Islet of Langerhans (tissue), 1 donor: ENCODE measurements around the gene FOXJ2.
"Not testable (repeated sequence)": the region's sequence is repeated elsewhere in the genome, so short reads cannot be mapped to it uniquely, and the experiment has no call there.

Experiments used
- FAIRE-seq: peaks from one replicate; lab custom pipeline; 2011; peaks lifted over from hg19 to GRCh38; lab: Jason Lieb, UNC

FOXJ2 gene

DNA sequence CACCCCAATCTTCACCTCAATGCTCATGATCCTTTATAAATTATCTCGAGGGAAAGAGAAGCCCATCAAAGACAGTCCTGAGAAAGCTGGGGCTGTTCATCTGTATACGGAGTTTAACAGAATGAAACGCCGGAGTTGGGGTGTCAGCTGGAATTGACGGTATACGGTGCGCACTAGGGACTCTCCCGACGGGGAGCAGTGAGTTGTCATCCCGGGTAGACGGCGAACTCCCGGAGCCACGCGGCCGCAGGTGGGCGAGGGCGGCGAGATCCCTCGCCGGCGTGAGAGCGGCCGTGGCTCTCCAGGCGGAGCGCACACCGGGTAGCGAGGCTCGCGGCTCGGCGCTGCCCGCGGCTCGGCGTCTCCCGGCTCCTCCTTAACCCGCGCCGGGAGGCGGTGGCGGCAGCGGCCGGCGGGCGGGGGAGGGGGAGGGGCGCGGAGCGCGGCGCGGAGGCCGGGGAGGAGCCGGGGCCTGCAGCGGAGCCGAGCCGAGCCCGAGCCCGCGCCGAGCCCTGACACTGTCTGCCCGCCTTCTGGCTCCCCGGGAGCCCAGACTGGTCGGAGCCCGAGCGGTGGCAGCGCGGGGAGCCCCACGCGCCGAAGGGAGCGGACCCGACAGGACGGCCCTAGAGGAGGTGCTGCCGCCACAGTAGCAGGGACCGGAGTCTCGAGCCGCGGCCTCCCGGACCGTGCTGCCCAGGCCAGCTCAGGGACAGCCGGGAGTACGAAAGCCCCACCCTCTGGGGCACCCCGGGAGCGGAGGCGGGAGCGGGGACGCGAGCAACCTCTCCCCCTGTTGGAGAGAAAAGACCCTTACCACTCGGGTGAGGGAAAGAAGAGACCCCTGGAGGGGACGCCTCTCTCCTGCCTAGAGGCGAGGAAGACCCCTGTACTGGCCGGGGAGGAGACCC, at the start of gene FOXJ2:
TSS of gene FOXJ2 (plus strand) at position 475 of the 911 bp plus-strand sequence. CDS start 7,117 bp downstream, outside the sequence.
- no peak for FAIRE-seq

GRCh38 chr12:7983019-7983418, 49.5 kb upstream of the FOXJ2 start:
- FAIRE-seq = not testable (repeated sequence)

GRCh38 chr12:7983460-7983859, 49.1 kb upstream of the FOXJ2 start:
- FAIRE-seq = not testable (repeated sequence)

- no peak for FAIRE-seq
Measured at GRCh38 chr12:7984900-7985299, 47.6 kb upstream of the FOXJ2 start.

DNA sequence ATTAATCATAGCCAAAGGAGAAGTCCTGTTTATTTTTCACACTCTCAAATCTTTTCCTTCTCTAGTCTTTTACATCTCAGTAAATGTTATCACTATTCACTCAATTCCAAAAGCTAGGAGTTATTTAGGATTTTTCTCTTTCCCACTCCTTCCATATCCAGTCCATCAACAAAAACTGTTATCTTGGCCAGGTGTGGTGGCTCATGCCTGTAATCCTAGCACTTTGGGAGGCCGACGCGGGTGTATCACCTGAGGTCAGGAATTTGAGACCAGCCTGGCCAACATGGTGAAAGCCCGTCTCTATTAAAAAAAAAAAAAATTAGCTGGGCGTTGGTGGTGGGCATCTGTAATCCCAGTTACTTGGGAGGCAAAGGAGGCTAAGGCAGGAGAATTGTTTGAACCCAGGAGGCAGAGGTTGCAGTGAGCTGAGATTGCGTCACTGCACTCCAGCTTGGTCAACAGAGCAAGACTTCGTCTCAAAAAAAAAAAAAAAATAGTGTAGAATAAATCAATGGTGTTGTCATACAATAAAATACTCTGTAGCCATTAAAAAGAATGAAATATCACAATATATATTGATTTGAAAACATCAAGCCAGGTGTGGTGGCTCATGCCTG, 46.6 kb upstream of the FOXJ2 start:
- FAIRE-seq = no peak

- FAIRE-seq = no peak
Measured at GRCh38 chr12:7989827-7990491, 42.6 kb upstream of the FOXJ2 start.

GRCh38 chr12:7991535-7991934, 41.0 kb upstream of the FOXJ2 start:
- no peak for FAIRE-seq

DNA sequence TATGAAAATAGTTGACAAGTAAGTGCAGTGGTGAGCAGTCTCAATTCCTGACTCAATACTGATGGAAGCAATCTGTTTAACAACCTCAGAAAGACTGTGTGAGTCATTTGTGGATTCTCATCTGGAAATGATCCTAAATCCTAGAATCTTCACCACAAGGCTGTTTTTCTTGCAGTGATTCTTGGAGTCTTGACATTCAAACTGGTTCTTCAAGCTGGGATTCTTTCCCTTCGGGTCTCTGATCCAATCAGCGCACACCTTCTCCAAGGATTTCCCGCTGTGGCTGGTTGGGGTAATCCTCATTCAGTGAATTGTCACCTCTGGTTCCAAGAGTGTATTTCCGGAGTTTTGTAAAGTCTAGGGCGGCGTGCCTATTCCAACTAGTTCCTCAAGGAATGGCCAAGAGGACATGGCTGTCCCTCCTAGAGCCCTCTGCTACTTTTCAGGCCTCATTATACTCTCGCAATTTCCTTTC, 37.7 kb upstream of the FOXJ2 start:
- FAIRE-seq = no peak

DNA sequence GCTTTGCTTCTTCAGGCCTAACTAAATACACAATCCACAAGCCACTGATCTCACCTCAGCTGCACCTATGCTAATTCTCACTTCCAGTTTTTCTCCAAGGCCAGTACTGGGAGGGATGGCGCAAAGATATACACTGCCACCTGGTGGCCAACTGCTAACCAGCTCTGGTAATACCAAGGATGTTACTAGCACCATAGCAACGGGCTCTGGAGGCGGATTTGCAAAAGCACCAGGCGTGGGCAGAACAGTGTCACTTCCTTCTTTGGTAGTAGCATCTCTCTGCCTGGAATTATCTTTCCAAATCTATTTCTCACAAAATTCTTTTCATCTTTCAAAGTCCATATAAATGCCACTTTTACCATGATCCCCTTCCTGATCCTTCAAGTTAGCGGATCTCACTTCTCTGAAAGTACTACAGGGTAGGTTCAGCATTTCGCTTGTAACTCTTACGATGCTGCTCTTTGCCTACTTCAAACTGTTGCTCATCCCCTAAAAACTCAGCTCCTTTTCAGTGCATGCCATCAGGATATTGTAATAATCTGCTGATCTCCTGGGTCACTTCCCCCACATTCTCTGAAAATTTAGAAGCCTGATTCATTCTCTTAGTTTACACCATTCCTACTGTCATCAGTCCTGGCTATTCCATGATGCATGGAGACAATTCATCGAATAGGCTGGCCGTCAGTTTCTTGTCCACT, 37.1 kb upstream of the FOXJ2 start:
- peak; percentile 94 for FAIRE-seq

DNA sequence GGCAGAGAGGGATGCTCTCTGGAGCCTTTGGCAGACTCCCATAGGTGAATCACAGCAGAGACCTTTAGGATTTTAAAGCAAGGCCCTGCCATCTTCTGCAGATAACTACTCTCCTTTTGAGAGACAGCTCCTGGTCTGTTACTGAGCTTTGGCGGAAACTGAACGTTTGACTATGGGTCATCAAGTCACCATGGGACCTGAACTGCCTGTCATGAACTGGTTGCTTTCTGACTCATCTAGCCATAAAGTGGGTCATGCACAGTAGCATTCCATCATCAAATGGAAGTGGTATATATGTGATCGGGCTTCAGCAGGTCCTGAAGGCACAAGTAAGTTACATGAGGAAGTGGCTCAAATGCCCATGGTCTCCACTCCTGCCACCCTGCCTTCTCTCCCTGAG, 31.7 kb upstream of the FOXJ2 start:
- FAIRE-seq = not testable (repeated sequence)

DNA sequence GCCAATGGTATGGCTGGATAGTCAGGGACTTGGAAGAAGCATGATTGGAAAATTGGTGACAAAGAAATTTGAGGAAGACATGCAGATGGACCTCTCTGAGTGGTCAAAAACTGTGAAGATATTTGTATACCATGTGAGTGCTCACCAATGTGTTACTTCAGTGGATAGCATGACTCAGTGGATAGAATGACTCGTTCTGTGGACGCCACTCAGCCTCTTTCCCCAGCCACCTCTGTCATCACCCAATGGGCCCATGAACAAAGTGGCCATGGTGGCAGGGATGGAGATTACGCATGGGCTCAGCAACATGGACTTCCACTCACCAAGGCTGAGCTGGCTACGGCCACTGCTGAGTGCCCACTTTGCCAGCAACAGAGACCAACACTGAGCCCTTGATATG, 31.0 kb upstream of the FOXJ2 start:
- FAIRE-seq = not testable (repeated sequence)

DNA sequence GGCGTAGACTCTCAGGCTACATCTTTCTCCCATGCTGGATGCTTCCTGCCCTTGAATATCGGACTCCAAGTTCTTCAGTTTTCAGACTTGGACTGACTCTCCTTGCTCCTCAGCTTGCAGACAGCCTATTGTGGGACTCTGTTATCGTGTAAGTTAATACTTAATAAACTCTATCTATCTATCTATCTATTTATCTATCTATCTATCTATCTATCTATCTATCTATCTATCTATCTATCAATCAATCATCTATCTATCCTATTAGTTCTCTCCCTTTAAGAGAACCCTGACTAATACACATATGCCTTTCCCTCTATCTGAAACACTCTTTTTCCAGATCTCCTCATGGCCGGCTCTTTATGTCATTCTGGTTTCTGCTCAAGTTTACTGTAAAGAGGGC, 27.6 kb upstream of the FOXJ2 start:
- not testable (repeated sequence) for FAIRE-seq

DNA sequence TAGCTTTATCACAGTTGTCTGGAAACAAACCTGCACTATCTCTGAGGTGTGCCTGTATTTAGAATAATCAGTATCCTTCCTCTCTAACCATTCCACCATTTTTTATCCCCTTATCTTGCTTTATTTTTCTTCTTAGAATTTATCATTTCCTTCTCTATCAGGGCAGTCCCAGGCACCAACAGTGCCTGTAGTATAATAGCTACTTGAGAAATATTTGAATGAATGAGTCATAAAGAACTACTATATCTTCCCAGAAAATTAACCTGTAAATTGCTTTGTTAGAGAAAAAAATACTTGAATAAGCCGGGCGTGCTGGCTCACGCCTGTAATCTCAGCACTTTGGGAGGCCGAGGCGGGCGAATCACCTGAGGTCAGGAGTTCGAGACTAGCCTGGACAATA, 21.2 kb upstream of the FOXJ2 start:
- no peak for FAIRE-seq

DNA sequence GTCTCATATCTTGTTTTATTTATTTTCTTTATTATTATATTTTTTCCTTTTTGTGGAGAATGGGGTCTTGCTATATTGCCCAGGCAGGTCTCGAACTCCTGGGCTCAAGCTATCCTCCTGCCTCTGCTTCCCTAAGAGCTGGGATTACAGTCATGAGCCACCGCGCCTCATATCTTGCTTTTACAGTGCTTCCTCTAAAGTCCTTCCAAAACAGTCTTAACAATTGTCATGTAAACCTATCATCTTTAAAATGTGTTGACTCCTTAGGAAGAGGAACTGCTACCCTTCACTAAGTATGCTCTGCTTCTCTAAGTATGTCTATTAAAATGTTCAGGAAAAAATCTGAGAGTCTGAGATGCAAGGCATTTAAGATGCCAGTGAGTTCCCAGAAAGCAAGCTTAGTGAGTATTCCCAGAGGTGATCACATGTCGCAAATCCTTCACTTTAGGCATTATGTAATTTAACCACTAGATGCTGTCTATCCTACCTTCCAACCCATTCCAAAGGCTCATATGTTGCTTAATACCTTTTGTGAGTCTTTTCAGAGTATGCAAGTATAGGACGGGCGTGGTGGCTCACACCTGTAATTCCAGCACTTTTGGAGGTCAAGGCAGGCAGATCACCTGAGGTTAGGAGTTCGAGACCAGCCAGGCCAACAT, 19.7 kb upstream of the FOXJ2 start:
- FAIRE-seq = no peak

GRCh38 chr12:8014836-8015235, 17.7 kb upstream of the FOXJ2 start:
- no peak for FAIRE-seq

GRCh38 chr12:8018213-8018612, 14.3 kb upstream of the FOXJ2 start:
- not testable (repeated sequence) for FAIRE-seq

- no peak for FAIRE-seq
Measured at GRCh38 chr12:8018666-8019581, 13.6 kb upstream of the FOXJ2 start.

GRCh38 chr12:8026291-8026900, 6.1 kb upstream of the FOXJ2 start:
- peak; percentile 100 for FAIRE-seq

DNA sequence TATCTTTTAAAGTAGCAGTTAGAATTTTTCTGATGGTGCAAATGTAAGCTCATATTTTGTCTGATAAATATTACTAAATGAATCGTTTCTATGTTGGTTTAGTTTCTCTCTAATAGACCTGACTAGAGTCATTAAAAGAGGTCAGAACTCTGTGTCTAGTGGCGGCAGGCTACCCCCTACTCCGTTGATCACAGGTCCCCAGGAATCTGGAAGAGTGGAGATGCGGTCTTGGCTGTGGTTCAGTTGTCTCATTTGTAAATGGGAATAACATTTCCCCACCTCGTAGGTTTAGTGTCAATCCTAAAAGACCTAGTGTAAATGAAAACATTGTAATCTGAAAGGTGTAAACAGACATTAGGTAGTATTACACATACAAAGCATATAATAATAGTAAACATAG, 4.7 kb upstream of the FOXJ2 start:
- FAIRE-seq = no peak

DNA sequence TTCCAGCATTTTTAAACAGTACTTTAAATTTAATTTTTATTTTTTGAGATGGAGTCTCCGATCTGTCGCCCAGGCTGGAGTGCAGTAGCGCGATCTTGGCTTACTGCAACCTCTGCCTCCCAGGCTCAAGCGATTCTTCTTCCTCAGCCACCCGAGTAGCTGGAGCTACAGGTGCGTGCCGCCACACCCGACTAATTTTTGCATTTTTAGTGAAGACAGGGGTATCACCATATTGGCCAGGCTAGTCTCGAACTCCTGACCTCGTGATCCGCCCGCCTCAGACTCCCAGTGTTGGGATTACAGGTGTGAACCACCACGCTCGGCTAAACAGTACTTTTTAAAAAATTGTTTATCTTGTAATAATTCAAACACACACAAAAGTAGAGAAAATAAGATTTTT, 4.2 kb upstream of the FOXJ2 start:
- no peak for FAIRE-seq
